Glutamatergic neuron (in vitro differentiated cells): ENCODE data around the gene RGS11. TPM values are rescaled to one million over a fixed set of nuclear protein-coding genes. Genes with fewer than 3 reads are reported as not detected.

Source experiments
- DNase-seq: peaks from one replicate; pipeline ENCODE4 v3.0.0; 2022
- H3K27ac Mint-ChIP-seq: one replicate; pipeline ENCODE4 v1.8.0; 2020; ENCODE audit warnings: mild to moderate bottlenecking, mixed read lengths, inconsistent platforms; ENCODE audit not compliant: unreplicated experiment
- H3K27me3 Mint-ChIP-seq: one replicate; pipeline ENCODE4 v1.8.0; 2020; ENCODE audit warnings: mild to moderate bottlenecking, moderate library complexity, mixed read lengths, inconsistent platforms; ENCODE audit not compliant: unreplicated experiment
- H3K36me3 Mint-ChIP-seq: one replicate; pipeline ENCODE4 v1.8.0; 2020; ENCODE audit warnings: mild to moderate bottlenecking, mixed read lengths, inconsistent platforms; ENCODE audit not compliant: unreplicated experiment
- H3K4me1 Mint-ChIP-seq: one replicate; pipeline ENCODE4 v1.8.0; 2020; ENCODE audit warnings: mild to moderate bottlenecking, low read depth, mixed read lengths, inconsistent platforms; ENCODE audit not compliant: unreplicated experiment
- H3K4me3 Mint-ChIP-seq: one replicate; pipeline ENCODE4 v1.8.0; 2020; ENCODE audit warnings: mild to moderate bottlenecking, mixed read lengths, inconsistent platforms; ENCODE audit not compliant: unreplicated experiment
- H3K9me3 Mint-ChIP-seq: one replicate; pipeline ENCODE4 v1.8.0; 2020; ENCODE audit warnings: mild to moderate bottlenecking, moderate library complexity, mixed read lengths, inconsistent platforms; ENCODE audit not compliant: unreplicated experiment
- total RNA-seq: library from RNA; stranded (reverse); fragmentation: NEBNext Ultra II Directional; extraction: Animal tissue kit (Norgen Biotek cat#: 25700); gene quantifications from one replicate; pipeline ENCODE4 v1.2.1, GENCODE V29; 2021; ENCODE audit not compliant: unreplicated experiment
- TF ChIP-seq, protein P1 (sequence below): fragments of 200-600 bp; sonication (generic); IDR thresholded peaks from one replicate; pipeline ENCODE4 v1.5.0; 2021; ENCODE audit not compliant: partially characterized antibody, unreplicated experiment

RGS11 gene
- total RNA-seq, 1 donor from 2014 or later = 18.2 TPM

DNA sequence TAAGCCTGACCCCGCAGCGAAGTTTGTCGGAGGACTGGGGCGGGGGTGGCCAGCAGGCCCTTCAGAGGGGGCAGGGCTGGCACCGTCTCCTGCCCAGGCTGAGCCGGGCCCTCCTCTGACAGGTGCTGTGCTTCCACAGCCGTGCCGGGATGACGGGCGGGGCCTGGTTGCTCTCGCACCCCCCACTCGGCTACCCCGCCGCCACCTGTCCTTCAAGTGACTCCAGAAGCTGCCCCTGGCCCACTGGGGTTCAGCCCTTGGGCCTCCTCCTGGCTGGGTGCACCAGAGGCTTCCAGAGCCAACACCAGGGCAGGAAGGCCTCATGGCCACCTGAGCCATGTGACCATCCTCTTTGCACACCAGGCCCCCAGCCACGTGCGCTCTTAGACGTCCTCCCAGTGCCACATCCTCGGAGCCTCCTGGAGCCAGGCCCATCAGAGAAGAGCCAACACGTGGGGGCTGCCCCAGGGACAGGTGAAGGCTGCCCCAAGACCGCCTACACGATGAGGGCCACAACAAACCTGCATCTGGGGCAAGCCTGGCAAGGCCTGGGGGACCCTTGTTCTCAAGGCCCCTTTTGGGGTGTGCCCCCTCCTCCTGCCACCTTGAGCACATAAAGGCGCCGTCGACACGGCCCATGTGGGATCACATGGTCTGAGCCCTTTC lies 14.4 kb upstream of the RGS11 start:
- H3K27ac Mint-ChIP-seq = no peak overlapping the region
- DNase-seq = no peak
- peaks cover 3% of the 10 kb centered on the region for H3K9me3 Mint-ChIP-seq
- no peak overlapping the region for H3K4me3 Mint-ChIP-seq
- H3K27me3 Mint-ChIP-seq = peaks cover 6% of the 10 kb centered on the region
- H3K4me1 Mint-ChIP-seq = no peaks in the 10 kb centered on the region
- H3K36me3 Mint-ChIP-seq = no peaks in the 10 kb centered on the region
- TF ChIP-seq, protein P1, sequence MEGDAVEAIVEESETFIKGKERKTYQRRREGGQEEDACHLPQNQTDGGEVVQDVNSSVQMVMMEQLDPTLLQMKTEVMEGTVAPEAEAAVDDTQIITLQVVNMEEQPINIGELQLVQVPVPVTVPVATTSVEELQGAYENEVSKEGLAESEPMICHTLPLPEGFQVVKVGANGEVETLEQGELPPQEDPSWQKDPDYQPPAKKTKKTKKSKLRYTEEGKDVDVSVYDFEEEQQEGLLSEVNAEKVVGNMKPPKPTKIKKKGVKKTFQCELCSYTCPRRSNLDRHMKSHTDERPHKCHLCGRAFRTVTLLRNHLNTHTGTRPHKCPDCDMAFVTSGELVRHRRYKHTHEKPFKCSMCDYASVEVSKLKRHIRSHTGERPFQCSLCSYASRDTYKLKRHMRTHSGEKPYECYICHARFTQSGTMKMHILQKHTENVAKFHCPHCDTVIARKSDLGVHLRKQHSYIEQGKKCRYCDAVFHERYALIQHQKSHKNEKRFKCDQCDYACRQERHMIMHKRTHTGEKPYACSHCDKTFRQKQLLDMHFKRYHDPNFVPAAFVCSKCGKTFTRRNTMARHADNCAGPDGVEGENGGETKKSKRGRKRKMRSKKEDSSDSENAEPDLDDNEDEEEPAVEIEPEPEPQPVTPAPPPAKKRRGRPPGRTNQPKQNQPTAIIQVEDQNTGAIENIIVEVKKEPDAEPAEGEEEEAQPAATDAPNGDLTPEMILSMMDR = no peak

DNA sequence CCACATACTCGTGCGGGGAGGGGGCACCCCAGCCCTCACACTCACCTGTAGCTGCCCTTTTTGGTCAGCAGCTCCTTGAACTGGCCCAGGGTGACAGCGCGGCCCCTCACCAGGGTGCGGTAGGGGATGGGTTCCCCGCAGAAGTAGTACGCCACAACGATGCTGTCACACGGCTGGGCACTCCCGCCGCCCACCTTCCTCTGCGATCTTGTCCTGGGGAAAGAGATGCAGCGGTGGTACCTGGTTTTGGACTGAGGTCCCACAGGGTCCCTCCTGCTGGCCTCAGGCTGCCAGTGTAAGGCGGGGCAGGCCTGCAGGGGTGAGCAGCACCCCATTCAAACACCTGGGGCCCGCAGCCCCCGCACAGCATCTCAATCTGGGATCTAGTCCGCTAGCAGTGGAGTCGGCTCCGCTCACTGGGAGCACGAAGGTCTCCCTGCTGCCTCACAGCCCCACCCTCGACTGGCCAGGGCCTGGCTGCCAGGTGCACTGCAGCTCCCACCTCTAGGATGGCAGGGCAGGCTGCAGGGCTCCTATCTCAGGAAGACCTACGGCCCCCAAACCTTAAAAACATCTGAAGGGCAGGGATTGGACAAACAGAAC lies 13.8 kb upstream of the RGS11 start:
- peaks cover 6% of the 10 kb centered on the region for H3K27me3 Mint-ChIP-seq
- no peak overlapping the region for H3K27ac Mint-ChIP-seq
- no peaks in the 10 kb centered on the region for H3K36me3 Mint-ChIP-seq
- H3K4me3 Mint-ChIP-seq = no peak overlapping the region
- TF ChIP-seq, protein P1 = no peak
- no peak for DNase-seq
- H3K9me3 Mint-ChIP-seq = peaks cover 3% of the 10 kb centered on the region
- no peaks in the 10 kb centered on the region for H3K4me1 Mint-ChIP-seq

DNA sequence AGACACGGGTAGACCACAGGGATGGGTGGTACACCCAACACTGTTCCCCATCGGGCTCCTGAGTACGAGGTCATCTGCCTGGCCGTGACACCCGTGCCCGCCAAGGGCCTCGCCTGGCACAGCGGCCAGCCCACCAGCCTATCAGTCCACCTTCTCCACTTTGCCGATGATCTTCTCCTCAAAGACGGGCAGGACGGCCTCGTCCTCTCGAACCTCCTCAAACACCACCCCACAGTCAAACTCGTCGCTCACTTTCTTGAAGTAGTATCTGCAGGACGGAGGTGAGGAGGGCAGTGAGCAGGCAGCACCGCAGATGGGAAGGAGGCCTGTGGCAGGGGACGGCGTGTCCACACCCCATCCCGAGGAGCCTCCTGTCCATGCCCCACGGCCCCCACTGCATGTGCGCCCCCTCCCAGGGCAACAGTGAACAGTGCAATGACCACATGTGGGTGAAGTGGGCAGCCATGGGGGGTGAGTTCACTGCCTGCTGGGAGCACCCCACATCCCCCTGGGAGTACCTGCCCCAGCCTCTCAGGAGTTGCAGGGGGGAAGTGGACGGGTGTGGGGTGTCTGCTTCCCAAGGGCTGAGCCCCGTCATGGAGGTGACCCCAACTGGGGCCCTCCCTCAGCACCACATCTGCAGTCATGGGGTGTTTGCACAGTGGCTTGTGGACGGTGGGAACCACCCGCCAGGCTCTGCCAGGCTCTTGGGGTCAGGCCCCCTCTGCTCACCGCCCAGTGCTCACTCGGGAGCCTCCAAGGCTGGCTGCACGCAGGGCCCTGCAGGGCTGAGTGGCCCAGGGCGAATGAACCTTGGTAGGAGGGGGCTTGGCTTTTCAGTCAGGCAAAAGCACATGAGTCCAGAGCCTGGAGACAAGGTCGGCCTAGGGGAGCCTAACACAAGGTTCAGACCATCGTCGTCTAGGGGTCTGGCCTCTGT lies 12.5 kb upstream of the RGS11 start:
- Mint-ChIP-seq H3K4me1 (no peaks in the 10 kb centered on the region), H3K27ac (no peak overlapping the region), H3K36me3 (no peaks in the 10 kb centered on the region), H3K4me3 (no peak overlapping the region), H3K9me3 (peaks cover 1% of the 10 kb centered on the region), H3K27me3 (peaks cover 8% of the 10 kb centered on the region)
- TF ChIP-seq, protein P1 = no peak
- DNase-seq = no peak

DNA sequence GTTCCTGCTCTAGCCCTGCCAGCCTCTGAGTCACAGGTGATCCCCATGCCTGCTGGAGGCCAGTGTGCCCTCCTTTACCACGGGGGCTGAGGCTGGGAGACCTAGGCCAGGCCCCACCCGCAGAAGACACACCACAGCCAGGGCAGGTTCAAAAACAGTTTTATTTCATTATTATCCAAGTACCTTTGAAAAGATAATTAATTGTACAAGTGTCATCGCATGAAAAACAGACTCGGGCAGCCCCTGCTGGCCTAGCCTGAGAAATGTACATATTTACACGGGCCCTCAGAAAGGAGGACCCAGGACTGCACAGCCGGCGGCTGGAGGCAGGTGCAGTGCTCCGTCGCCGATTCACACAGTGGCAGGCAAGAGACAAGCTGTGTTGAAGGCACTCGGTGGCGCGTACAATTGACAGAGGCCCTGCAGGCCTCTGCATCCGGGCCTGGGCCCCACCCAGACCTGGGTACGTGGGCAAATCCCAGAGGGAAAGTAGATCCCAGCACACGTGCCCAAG lies 11.6 kb upstream of the RGS11 start:
- H3K36me3 Mint-ChIP-seq = no peaks in the 10 kb centered on the region
- H3K27ac Mint-ChIP-seq = no peak overlapping the region
- no peak for DNase-seq
- TF ChIP-seq, protein P1 = no peak
- H3K9me3 Mint-ChIP-seq = peaks cover 1% of the 10 kb centered on the region
- peaks cover 8% of the 10 kb centered on the region for H3K27me3 Mint-ChIP-seq
- H3K4me1 Mint-ChIP-seq = no peaks in the 10 kb centered on the region
- no peak overlapping the region for H3K4me3 Mint-ChIP-seq
